NCI-H1694 (cell line): ENCODE measurements around the gene HHIPL2.

ENCODE experiments used
- DNase-seq: peaks from one replicate; lab custom pipeline; 2025; lab: John Stamatoyannopoulos, UW

Gene HHIPL2

GRCh38 chr1:222547944-222548671 lies at the start of gene HHIPL2:
Gene HHIPL2 (minus strand): TSS chr1:222548104. CDS start chr1:222548044, 60 bp downstream.
- DNase-seq, result no peak

GRCh38 chr1:222596696-222597095 lies 48.8 kb upstream of the HHIPL2 start:
- no peak for DNase-seq

- DNase-seq, result no peak
These were observed 46.9 kb upstream of the HHIPL2 start for GRCh38 chr1:222594789-222595188.

- DNase-seq, result no peak
These were observed 44.3 kb upstream of the HHIPL2 start for GRCh38 chr1:222592171-222592570.

GRCh38 chr1:222589462-222590302 lies 41.8 kb upstream of the HHIPL2 start, which contains the start of gene TAF1A:
Gene TAF1A (minus strand): TSS chr1:222589933.
- peak; percentile 80 for DNase-seq

- no peak for DNase-seq
These were observed 40.2 kb upstream of the HHIPL2 start for GRCh38 chr1:222588135-222588534.

- DNase-seq, result no peak
These were observed 38.9 kb upstream of the HHIPL2 start for GRCh38 chr1:222586842-222587241.

GRCh38 chr1:222583079-222583478 lies 35.2 kb upstream of the HHIPL2 start:
- no peak for DNase-seq

GRCh38 chr1:222582099-222582774 lies 34.3 kb upstream of the HHIPL2 start:
- DNase-seq, result no peak

GRCh38 chr1:222579316-222579715 lies 31.4 kb upstream of the HHIPL2 start:
- no peak for DNase-seq

GRCh38 chr1:222570837-222571236 lies 22.9 kb upstream of the HHIPL2 start:
- DNase-seq, result no peak

GRCh38 chr1:222561656-222562055 lies 13.8 kb upstream of the HHIPL2 start:
- no peak for DNase-seq

GRCh38 chr1:222557574-222557973 lies 9.7 kb upstream of the HHIPL2 start:
- DNase-seq, result no peak

GRCh38 chr1:222557148-222557547 lies 9.2 kb upstream of the HHIPL2 start:
- DNase-seq, result no peak

- DNase-seq, result no peak
These were observed 8.2 kb upstream of the HHIPL2 start for GRCh38 chr1:222555992-222556615.

GRCh38 chr1:222554177-222554576 lies 6.3 kb upstream of the HHIPL2 start:
- DNase-seq, result no peak

- no peak for DNase-seq
These were observed 5.0 kb upstream of the HHIPL2 start for GRCh38 chr1:222552882-222553281.

GRCh38 chr1:222547260-222547614 lies 667 bp downstream of the HHIPL2 start:
- DNase-seq, result no peak

- DNase-seq, result no peak
These were observed 1.2 kb downstream of the HHIPL2 start for GRCh38 chr1:222546548-222547259.

- DNase-seq, result no peak
These were observed 1.8 kb downstream of the HHIPL2 start for GRCh38 chr1:222546091-222546490.

- DNase-seq, result no peak
These were observed 4.1 kb downstream of the HHIPL2 start for GRCh38 chr1:222543817-222544216.

- DNase-seq, result no peak
These were observed 7.3 kb downstream of the HHIPL2 start for GRCh38 chr1:222540598-222540995.
